Dermis microvascular lymphatic vessel endothelial cell (primary cell): ENCODE results near the gene DCP1B. TPM values are rescaled to one million over a fixed set of nuclear protein-coding genes. Genes with fewer than 3 reads are reported as not detected.

Experiments used
- DNase-seq, 2 donors: peaks; one replicate each; pipeline versions ENCODE4 v3.0.0 to v3.0.0-alpha.2; 2010; ENCODE audit warnings: low read depth in 2 of 2
- total RNA-seq: library from RNA; depleted of rRNA; stranded (reverse); fragments of >200 nt; gene quantifications from 2 replicates; pipeline ENCODE4 v1.2.1, GENCODE V29; 2014

The DCP1B gene
- total RNA-seq, 1 donor from 2014 or later: 3.9 TPM

DNA sequence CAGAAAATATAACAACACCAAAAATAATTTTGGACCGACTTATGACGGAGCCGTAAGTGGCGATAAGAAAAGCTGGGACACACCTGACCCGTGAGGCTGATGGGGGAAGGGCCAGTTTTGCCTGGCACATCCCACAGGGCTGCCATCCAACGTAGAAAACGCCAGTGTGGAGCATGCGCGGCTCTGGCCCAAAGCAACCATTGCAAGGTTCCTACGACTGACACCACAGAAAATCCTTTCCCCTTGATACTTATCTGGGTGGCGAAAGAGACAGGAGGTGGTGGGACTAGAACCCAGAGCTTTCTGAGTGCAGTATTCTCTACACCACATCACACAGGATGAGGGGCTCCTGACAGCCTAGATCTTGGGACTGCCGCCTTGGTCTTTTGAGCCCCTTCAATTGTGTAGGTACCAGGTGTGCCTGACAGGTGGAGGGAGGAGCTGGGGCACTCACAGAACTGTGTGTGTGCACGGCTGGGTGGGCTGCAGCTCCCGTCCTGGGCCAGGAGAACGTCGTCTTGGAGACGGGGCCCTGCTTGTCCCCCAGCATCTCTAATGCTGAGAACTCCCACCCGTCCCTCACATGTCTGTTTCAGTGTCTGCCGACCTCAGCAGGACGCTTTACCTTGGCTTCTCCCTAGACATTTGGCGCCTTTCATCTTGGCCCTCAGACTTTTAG is 68.4 kb downstream of the DCP1B start:
- no peak for DNase-seq

DNA sequence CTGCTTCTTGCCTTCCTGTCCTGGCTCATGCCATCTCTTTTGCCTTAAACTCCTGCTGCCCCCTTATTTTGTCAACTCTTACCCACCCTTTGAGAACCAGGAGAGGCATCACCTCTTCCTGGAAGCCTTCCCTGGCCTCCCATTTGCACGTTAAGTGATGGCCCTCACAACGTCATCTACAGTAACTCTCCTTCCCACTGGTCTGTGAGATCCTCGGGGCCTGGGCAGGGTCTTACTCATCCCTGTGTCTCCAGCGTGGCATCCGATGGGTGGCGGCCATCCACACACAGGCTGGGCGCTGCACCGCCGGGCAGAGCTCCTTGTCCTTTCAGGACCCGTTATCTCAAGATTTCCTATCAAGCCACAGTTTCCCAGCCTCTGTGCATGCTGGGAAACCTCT is 69.0 kb downstream of the DCP1B start:
- DNase-seq: no peak

- no peak for DNase-seq
These were observed 69.4 kb downstream of the DCP1B start for GRCh38 chr12:1934831-1935230.

GRCh38 chr12:1934068-1934467 is 70.2 kb downstream of the DCP1B start:
- no peak for DNase-seq

GRCh38 chr12:1933342-1934051 is 70.8 kb downstream of the DCP1B start:
- no peak for DNase-seq

GRCh38 chr12:1932264-1932777 is 71.9 kb downstream of the DCP1B start:
- no peak for DNase-seq

- no peak for DNase-seq
These were observed 72.6 kb downstream of the DCP1B start for GRCh38 chr12:1931642-1932041.

GRCh38 chr12:1930803-1931597 is 73.3 kb downstream of the DCP1B start:
- DNase-seq: no peak

- no peak for DNase-seq
These were observed 74.1 kb downstream of the DCP1B start for GRCh38 chr12:1929985-1930802.

DNA sequence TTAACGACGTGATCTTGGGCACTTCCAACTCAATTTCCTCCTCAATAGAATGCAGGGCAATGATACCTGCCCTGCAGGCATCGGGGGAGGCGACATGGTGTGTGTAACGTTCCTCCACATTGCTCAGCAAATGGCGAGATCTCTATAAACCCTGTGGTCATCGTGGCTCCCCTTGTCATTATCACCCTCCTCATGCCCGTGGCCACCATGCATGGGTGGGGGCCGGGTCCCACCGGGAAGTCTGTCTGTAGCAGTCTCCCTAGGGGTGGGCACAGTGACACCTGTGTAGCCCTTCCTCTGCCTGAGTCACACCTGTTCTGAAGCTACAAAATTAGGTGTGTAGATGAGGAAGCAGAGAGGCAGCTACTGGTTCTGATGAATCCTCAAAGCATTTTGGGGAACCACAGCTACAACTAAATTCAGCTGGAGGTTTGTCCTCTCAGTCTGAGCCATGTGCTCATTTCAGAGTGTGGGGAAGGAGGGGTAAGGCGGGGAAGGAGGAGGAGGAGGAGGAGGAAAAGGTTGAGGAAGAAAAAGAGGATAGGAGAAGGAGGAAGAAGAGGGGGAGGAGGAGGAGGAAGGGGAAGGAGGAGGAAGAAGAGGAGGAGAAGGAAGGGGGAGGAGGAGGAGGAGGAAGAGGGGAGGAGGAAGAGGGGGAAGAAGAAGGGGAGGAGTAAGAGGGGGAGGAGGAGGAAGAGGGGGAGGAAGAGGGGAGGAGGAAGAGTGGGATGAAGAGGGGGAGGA is 74.8 kb downstream of the DCP1B start:
- DNase-seq: no peak

GRCh38 chr12:1928439-1929121 is 75.7 kb downstream of the DCP1B start:
- DNase-seq: no peak

GRCh38 chr12:1927751-1928351 is 76.4 kb downstream of the DCP1B start:
- DNase-seq: no peak

DNA sequence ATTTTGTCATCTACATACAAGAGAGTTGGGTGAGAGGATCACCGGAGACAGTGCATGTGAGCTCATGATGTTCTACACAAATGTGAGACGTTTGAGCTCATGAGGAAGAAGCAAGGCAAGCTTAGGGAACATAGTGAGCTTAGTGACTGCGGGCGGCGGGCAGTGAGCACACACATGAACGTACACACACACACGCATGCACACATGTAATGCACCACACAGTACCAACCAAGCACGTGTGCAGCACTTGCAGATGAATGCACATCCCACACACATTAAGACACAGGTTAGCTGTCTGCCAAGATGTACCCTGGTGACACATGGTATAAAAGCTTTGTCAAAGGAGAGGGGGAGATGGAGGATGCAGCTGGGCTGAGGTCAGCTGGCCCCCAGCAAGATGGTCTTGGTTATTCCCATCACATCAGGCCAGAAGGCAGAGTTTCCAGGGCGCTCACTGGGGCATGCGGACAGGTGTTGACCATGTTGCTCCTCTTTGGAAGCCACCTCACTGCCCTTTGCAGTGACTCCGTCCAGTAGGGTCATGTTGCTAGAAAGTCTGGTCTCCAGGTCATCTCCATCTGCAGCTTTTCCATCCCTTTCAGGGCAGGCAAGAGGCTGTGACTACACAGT is 77.1 kb downstream of the DCP1B start:
- DNase-seq: no peak

DNA sequence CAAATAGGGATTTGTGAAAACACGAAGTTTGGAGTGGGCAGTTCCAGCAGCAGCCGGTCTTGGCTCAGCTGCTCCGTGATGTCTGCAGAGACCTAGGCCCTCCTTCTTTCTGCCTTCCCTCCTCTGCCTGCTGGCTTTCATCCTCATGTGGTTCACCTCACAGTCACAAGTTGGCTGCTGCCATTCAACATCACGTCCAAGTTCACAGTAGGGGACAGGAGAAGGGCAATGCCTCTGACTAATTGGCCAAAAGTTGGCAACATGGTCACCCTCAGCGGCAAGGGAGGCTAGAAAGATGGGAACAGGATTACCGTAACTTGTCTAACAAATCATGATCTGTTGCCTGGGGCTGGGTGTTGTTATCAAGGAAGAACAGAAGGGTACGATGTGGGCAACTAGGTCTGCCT is 78.0 kb downstream of the DCP1B start:
- DNase-seq: no peak

- DNase-seq: no peak
These were observed 78.6 kb downstream of the DCP1B start for GRCh38 chr12:1925684-1926006.

DNA sequence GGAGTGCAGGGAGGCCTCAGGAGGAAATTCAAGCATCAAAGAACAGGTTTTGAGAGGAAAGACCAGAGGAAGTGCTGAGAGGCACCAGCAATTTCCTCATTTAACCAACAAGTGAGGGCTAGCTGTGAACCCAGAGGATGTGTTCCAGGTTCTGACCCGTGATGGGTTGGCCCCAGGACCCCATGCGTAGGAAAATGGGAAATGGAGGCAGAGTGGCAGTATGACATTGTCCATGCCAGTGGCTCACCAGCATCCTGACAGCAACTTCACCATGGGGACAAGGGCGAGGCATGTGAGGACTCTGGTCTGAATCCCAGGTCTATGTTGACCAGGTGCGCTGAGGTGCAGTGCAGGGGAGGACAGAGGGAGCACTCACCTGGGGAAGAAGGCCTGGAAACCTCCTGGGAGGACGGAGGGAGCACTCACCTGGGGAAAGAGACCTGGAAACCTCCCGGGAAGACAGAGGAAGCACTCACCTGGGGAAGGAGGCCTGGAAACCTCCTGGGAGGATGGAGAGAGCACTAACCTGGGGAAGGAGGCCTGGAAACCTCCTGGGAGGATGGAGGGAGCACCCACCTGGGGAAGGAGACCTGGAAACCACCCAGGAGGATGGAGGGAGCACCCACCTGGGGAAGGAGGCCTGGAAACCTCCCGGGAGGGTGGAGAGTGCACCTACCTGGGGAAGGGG is 79.1 kb downstream of the DCP1B start:
- DNase-seq: no peak

- no peak for DNase-seq
These were observed 81.3 kb downstream of the DCP1B start for GRCh38 chr12:1922985-1923384.

GRCh38 chr12:1922075-1922709 is 82.1 kb downstream of the DCP1B start:
- no peak for DNase-seq
